HEK293 (cell line): ENCODE results near the gene FOXRED2.

Source experiments
- BCL11A ChIP-seq: fragments of 450-650 bp; formaldehyde crosslinking; IDR thresholded peaks from 2 replicates; pipeline ENCODE4 v1.5.1; 2016; ENCODE audit warnings: low read depth, missing biosample characterization, missing genetic modification characterization
- GLIS1 ChIP-seq: fragments of 450-650 bp; formaldehyde crosslinking; IDR thresholded peaks from 2 replicates; pipeline ENCODE4 v1.5.1; 2016; ENCODE audit warnings: missing biosample characterization, missing genetic modification characterization
- KLF10 ChIP-seq: fragments of 450-650 bp; IDR thresholded peaks from 2 replicates; pipeline ENCODE4 v1.5.1; 2018; ENCODE audit warnings: missing biosample characterization, mild to moderate bottlenecking, missing genetic modification characterization
- KLF16 ChIP-seq: fragments of 450-650 bp; formaldehyde crosslinking; IDR thresholded peaks from 2 replicates; pipeline ENCODE4 v1.5.1; 2017; ENCODE audit warnings: missing biosample characterization, missing genetic modification characterization
- PRDM4 ChIP-seq: fragments of 450-650 bp; formaldehyde crosslinking; IDR thresholded peaks from 2 replicates; pipeline ENCODE4 v1.5.1; 2017; ENCODE audit warnings: missing biosample characterization, missing genetic modification characterization
- REST ChIP-seq: fragments of 450-650 bp; formaldehyde crosslinking; IDR thresholded peaks from 2 replicates; pipeline ENCODE4 v1.5.1; 2016; ENCODE audit warnings: missing biosample characterization, missing genetic modification characterization
- SP7 ChIP-seq: fragments of 450-650 bp; formaldehyde crosslinking; IDR thresholded peaks from 2 replicates; pipeline ENCODE4 v1.5.1; 2016; ENCODE audit warnings: missing biosample characterization, missing genetic modification characterization
- ZEB2 ChIP-seq: fragments of 450-650 bp; formaldehyde crosslinking; IDR thresholded peaks from 2 replicates; pipeline ENCODE4 v1.5.1; 2016; ENCODE audit warnings: missing biosample characterization, missing genetic modification characterization
- ZNF114 ChIP-seq: fragments of 450-650 bp; formaldehyde crosslinking; IDR thresholded peaks from 2 replicates; pipeline ENCODE4 v1.5.0; 2017; ENCODE audit warnings: missing biosample characterization, missing genetic modification characterization
- ZNF140 ChIP-seq: fragments of 450-650 bp; formaldehyde crosslinking; IDR thresholded peaks from 2 replicates; pipeline ENCODE4 v1.5.1; 2016; ENCODE audit warnings: missing biosample characterization, missing genetic modification characterization
- ZNF146 ChIP-seq: fragments of 450-650 bp; formaldehyde crosslinking; IDR thresholded peaks from 2 replicates; pipeline ENCODE4 v1.5.1; 2016; ENCODE audit warnings: missing biosample characterization, missing genetic modification characterization
- ZNF16 ChIP-seq: fragments of 450-650 bp; formaldehyde crosslinking; IDR thresholded peaks from 2 replicates; pipeline ENCODE4 v1.5.1; 2016; ENCODE audit warnings: low read depth, missing biosample characterization, missing genetic modification characterization
- ZNF174 ChIP-seq: fragments of 450-650 bp; formaldehyde crosslinking; IDR thresholded peaks from 2 replicates; pipeline ENCODE4 v1.5.0; 2017; ENCODE audit warnings: missing biosample characterization, mild to moderate bottlenecking, missing genetic modification characterization
- ZNF223 ChIP-seq: fragments of 450-650 bp; formaldehyde crosslinking; IDR thresholded peaks from 2 replicates; pipeline ENCODE4 v1.5.1; 2016; ENCODE audit warnings: missing biosample characterization, missing genetic modification characterization
- ZNF23 ChIP-seq: fragments of 450-650 bp; formaldehyde crosslinking; IDR thresholded peaks from 2 replicates; pipeline ENCODE4 v1.5.1; 2016; ENCODE audit warnings: missing biosample characterization, missing genetic modification characterization, borderline replicate concordance
- ZNF239 ChIP-seq: fragments of 450-650 bp; formaldehyde crosslinking; IDR thresholded peaks from 2 replicates; pipeline ENCODE4 v1.5.1; 2016; ENCODE audit warnings: missing biosample characterization, missing genetic modification characterization
- ZNF266 ChIP-seq: fragments of 450-650 bp; formaldehyde crosslinking; IDR thresholded peaks from 2 replicates; pipeline ENCODE4 v1.5.1; 2016; ENCODE audit warnings: missing biosample characterization, missing genetic modification characterization, low read depth
- ZNF280D ChIP-seq: fragments of 450-650 bp; formaldehyde crosslinking; IDR thresholded peaks from 2 replicates; pipeline ENCODE4 v1.5.1; 2016; ENCODE audit warnings: missing biosample characterization, missing genetic modification characterization
- ZNF350 ChIP-seq: fragments of 450-650 bp; formaldehyde crosslinking; IDR thresholded peaks from 2 replicates; pipeline ENCODE4 v1.5.0; 2017; ENCODE audit warnings: missing biosample characterization, mild to moderate bottlenecking, missing genetic modification characterization
- ZNF366 ChIP-seq: fragments of 450-650 bp; formaldehyde crosslinking; conservative IDR thresholded peaks from 2 replicates; pipeline ENCODE4 v1.5.1; 2016; ENCODE audit warnings: missing biosample characterization, missing genetic modification characterization
- ZNF391 ChIP-seq: fragments of 450-650 bp; formaldehyde crosslinking; IDR thresholded peaks from 2 replicates; pipeline ENCODE4 v1.5.1; 2016; ENCODE audit warnings: low read depth, missing biosample characterization, missing genetic modification characterization, borderline replicate concordance
- ZNF416 ChIP-seq: fragments of 450-650 bp; formaldehyde crosslinking; IDR thresholded peaks from 2 replicates; pipeline ENCODE4 v1.5.1; 2016; ENCODE audit warnings: missing biosample characterization, missing genetic modification characterization
- ZNF433 ChIP-seq: fragments of 450-650 bp; formaldehyde crosslinking; IDR thresholded peaks from 2 replicates; pipeline ENCODE4 v1.5.1; 2016; ENCODE audit warnings: missing biosample characterization, missing genetic modification characterization, low read depth
- ZNF560 ChIP-seq: fragments of 450-650 bp; formaldehyde crosslinking; IDR thresholded peaks from 2 replicates; pipeline ENCODE4 v1.5.1; 2017; ENCODE audit warnings: missing biosample characterization, missing genetic modification characterization, borderline replicate concordance
- ZNF600 ChIP-seq: fragments of 450-650 bp; formaldehyde crosslinking; IDR thresholded peaks from 2 replicates; pipeline ENCODE4 v1.5.1; 2016; ENCODE audit warnings: missing biosample characterization, missing genetic modification characterization
- ZNF621 ChIP-seq: fragments of 450-650 bp; formaldehyde crosslinking; IDR thresholded peaks from 2 replicates; pipeline ENCODE4 v1.5.1; 2017; ENCODE audit warnings: missing biosample characterization, missing genetic modification characterization
- ZNF701 ChIP-seq: fragments of 450-650 bp; formaldehyde crosslinking; IDR thresholded peaks from 2 replicates; pipeline ENCODE4 v1.5.1; 2016; ENCODE audit warnings: missing biosample characterization, missing genetic modification characterization
- ZNF704 ChIP-seq: fragments of 450-650 bp; formaldehyde crosslinking; IDR thresholded peaks from 2 replicates; pipeline ENCODE4 v1.5.1; 2016; ENCODE audit warnings: missing biosample characterization, missing genetic modification characterization
- ZNF76 ChIP-seq: fragments of 450-650 bp; formaldehyde crosslinking; IDR thresholded peaks from 2 replicates; pipeline ENCODE4; 2016; ENCODE audit warnings: low read depth, missing biosample characterization, missing genetic modification characterization, borderline replicate concordance
- ZNF777 ChIP-seq: fragments of 450-650 bp; formaldehyde crosslinking; IDR thresholded peaks from 2 replicates; pipeline ENCODE4 v1.5.1; 2017; ENCODE audit warnings: missing biosample characterization, missing genetic modification characterization, borderline replicate concordance
- ZSCAN16 ChIP-seq: fragments of 450-650 bp; formaldehyde crosslinking; IDR thresholded peaks from 2 replicates; pipeline ENCODE4 v1.5.1; 2016; ENCODE audit warnings: missing biosample characterization, missing genetic modification characterization

Gene FOXRED2

GRCh38 chr22:36481393-36482168 lies 25.3 kb downstream of the FOXRED2 start, which contains the start of gene TXN2 (continued):
- TF ChIP-seq ZNF280D (tag by site-specific recombination) (no peak), ZNF266 (tag by site-specific recombination) (no peak), ZEB2 (peak; percentile 57; the same call in 1 of the 2 replicates), ZNF416 (no peak), ZNF704 (tag by site-specific recombination) (no peak), ZNF433 (tag by site-specific recombination) (no peak), SP7 (tag by site-specific recombination) (peak; percentile 80), ZNF23 (tag by site-specific recombination) (no peak), ZNF777 (no peak; the same call in 1 of the 2 replicates), ZNF391 (tag by site-specific recombination) (peak; percentile 85; the same call in 1 of the 2 replicates), BCL11A (tag by site-specific recombination) (peak; percentile 46; the same call in 1 of the 2 replicates), KLF10 (tag by site-specific recombination) (peak; percentile 73), ZNF366 (tag by site-specific recombination) (peak; percentile 55), ZNF223 (tag by site-specific recombination) (0 out of 2 replicates have a peak, but pooled peaks have one; percentile 55), ZNF239 (tag by site-specific recombination) (0 out of 2 replicates have a peak, but pooled peaks have one; percentile 52), ZNF600 (tag by site-specific recombination) (0 out of 2 replicates have a peak, but pooled peaks have one; percentile 24), ZNF560 (tag by site-specific recombination) (no peak), REST (tag by site-specific recombination) (no peak), ZNF16 (tag by site-specific recombination) (no peak), ZNF76 (tag by site-specific recombination) (no peak; the same call in none of the 2 replicates), ZNF701 (tag by site-specific recombination) (no peak), ZSCAN16 (tag by site-specific recombination) (no peak), GLIS1 (tag by site-specific recombination) (peak; percentile 84), ZNF174 (tag by site-specific recombination) (no peak), ZNF140 (tag by site-specific recombination) (no peak), ZNF146 (tag by site-specific recombination) (no peak), KLF16 (tag by site-specific recombination) (peak; percentile 36; the same call in 1 of the 2 replicates), ZNF350 (no peak), PRDM4 (tag by site-specific recombination) (0 out of 2 replicates have a peak, but pooled peaks have one; percentile 33), ZNF114 (tag by site-specific recombination) (no peak), ZNF621 (tag by site-specific recombination) (no peak)
